ENCODE measurements around the gene S100A7A.

GRCh38 chr1:153404086-153404635 lies 12.2 kb upstream of the S100A7A start:
- TF ChIP-seq SIN3A (IDR thresholded peaks at IDR 0.05; ENCODE audit: borderline replicate concordance, low read depth, low read length) (no peak), EP300 (IDR thresholded peaks at IDR 0.05; ENCODE audit: borderline replicate concordance in 1 of 2, low read depth in 1 of 2, low read length in 1 of 2) (no peak)
